ENCODE results near the gene TMEM39B.

Gene TMEM39B

DNA sequence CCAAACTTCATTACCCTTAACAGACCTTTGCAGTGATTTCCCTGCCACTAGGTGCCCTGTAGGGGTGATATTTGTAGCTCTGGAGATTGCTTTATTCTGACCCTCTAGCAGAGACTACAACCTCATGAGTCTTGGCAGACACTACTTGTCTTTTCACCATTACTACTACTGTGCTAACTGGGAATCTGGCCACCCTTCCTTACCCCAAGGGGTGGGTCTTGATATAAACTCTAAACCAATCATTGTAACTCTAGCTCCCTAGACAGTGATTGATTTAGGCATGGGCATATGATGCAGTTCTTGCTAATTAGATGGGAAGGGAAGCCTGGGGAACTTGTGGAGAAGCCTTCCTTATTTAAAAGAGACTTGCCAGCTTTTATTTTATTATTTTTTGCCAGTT is 39.0 kb downstream of the TMEM39B start:
- TF ChIP-seq CEBPB (IDR thresholded peaks at IDR 0.05) = no peak
- no peak for TF ChIP-seq CREB1 (IDR thresholded peaks at IDR 0.05; ENCODE audit: low read depth)
- TF ChIP-seq EGR1 (IDR thresholded peaks at IDR 0.05) = no peak
- no peak for TF ChIP-seq TAF1 (IDR thresholded peaks at IDR 0.05; ENCODE audit: low read depth)
- no peak for TF ChIP-seq NFIC (IDR thresholded peaks at IDR 0.05)
- no peak for TF ChIP-seq TEAD4 (IDR thresholded peaks at IDR 0.05)
- no peak for TF ChIP-seq TCF12 (IDR thresholded peaks at IDR 0.05; ENCODE audit: low read depth)
- no peak for TF ChIP-seq FOXM1 (IDR thresholded peaks at IDR 0.05; ENCODE audit: borderline replicate concordance, low read depth)
- TF ChIP-seq RAD21 (IDR thresholded peaks at IDR 0.05; ENCODE audit: low read depth) = no peak
- no peak for TF ChIP-seq YY1 (IDR thresholded peaks at IDR 0.05; ENCODE audit: low read depth)
- TF ChIP-seq EP300 (IDR thresholded peaks at IDR 0.05; ENCODE audit: borderline replicate concordance) = no peak
- TF ChIP-seq, protein P1, sequence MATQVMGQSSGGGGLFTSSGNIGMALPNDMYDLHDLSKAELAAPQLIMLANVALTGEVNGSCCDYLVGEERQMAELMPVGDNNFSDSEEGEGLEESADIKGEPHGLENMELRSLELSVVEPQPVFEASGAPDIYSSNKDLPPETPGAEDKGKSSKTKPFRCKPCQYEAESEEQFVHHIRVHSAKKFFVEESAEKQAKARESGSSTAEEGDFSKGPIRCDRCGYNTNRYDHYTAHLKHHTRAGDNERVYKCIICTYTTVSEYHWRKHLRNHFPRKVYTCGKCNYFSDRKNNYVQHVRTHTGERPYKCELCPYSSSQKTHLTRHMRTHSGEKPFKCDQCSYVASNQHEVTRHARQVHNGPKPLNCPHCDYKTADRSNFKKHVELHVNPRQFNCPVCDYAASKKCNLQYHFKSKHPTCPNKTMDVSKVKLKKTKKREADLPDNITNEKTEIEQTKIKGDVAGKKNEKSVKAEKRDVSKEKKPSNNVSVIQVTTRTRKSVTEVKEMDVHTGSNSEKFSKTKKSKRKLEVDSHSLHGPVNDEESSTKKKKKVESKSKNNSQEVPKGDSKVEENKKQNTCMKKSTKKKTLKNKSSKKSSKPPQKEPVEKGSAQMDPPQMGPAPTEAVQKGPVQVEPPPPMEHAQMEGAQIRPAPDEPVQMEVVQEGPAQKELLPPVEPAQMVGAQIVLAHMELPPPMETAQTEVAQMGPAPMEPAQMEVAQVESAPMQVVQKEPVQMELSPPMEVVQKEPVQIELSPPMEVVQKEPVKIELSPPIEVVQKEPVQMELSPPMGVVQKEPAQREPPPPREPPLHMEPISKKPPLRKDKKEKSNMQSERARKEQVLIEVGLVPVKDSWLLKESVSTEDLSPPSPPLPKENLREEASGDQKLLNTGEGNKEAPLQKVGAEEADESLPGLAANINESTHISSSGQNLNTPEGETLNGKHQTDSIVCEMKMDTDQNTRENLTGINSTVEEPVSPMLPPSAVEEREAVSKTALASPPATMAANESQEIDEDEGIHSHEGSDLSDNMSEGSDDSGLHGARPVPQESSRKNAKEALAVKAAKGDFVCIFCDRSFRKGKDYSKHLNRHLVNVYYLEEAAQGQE (IDR thresholded peaks at IDR 0.05; ENCODE audit: low read depth) = no peak

DNA sequence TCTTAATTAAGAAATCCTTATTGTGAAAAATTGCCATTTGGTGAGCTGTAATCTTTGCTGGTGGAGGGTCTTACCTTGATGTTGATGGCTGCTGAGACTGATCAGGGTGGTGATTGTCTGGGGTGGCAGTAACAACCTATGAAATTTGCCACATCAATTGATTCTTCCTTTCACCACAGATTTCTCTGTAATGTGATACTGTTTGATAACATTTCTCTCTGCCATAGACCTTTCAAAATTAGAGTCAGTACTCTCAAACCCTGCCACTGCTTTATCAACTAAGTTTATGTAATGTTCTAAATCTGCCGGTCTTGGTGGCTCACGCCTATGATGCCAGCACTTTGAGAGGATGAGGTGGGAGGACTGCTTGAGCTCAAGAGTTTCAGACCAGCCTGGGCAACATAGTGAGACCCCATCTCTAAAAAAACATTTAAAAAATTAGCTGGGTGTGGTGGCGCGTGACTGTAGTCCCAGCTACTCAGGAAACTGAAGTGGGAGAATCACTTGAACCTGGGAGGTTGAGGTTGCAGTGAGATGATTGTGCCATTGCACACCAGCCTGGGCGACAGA is 40.2 kb downstream of the TMEM39B start:
- no peak for TF ChIP-seq NFIC (IDR thresholded peaks at IDR 0.05)
- TF ChIP-seq, protein P2, sequence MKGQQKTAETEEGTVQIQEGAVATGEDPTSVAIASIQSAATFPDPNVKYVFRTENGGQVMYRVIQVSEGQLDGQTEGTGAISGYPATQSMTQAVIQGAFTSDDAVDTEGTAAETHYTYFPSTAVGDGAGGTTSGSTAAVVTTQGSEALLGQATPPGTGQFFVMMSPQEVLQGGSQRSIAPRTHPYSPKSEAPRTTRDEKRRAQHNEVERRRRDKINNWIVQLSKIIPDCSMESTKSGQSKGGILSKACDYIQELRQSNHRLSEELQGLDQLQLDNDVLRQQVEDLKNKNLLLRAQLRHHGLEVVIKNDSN (IDR thresholded peaks at IDR 0.05) = no peak
- no peak for TF ChIP-seq EGR1 (IDR thresholded peaks at IDR 0.05)
- TF ChIP-seq TCF12 (IDR thresholded peaks at IDR 0.05; ENCODE audit: low read depth) = no peak
- no peak for TF ChIP-seq TAF1 (IDR thresholded peaks at IDR 0.05; ENCODE audit: low read depth)
- TF ChIP-seq ZBTB7A (IDR thresholded peaks at IDR 0.05; ENCODE audit: low read depth) = no peak
- no peak for TF ChIP-seq YY1 (IDR thresholded peaks at IDR 0.05; ENCODE audit: low read depth)
- TF ChIP-seq, protein P3, sequence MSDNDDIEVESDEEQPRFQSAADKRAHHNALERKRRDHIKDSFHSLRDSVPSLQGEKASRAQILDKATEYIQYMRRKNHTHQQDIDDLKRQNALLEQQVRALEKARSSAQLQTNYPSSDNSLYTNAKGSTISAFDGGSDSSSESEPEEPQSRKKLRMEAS (IDR thresholded peaks at IDR 0.05) = no peak
- no peak for TF ChIP-seq TEAD4 (IDR thresholded peaks at IDR 0.05)
- TF ChIP-seq, protein P1 (IDR thresholded peaks at IDR 0.05; ENCODE audit: low read depth) = no peak
- no peak for TF ChIP-seq CEBPB (IDR thresholded peaks at IDR 0.05)
- no peak for TF ChIP-seq FOXM1 (IDR thresholded peaks at IDR 0.05; ENCODE audit: borderline replicate concordance, low read depth)
- TF ChIP-seq EP300 (IDR thresholded peaks at IDR 0.05; ENCODE audit: borderline replicate concordance) = no peak

DNA sequence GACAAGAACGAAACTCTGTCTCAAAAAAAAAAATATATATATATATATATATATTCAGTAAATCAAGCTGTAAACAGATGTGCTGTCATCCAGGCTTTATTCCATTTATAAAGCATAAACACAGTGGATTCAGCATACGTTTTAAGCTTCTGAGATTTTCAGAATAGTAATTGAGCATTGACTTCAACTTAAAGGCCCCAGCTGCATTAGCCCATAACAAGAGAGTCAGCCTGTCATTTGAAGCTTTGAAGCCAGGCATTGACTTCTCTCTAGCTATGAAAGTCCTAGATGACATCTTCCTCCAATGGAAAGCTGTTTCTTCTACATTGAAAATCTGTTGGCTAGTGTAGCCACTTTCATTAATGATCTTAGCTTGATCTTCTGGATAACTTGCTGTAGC is 41.7 kb downstream of the TMEM39B start:
- no peak for TF ChIP-seq YY1 (IDR thresholded peaks at IDR 0.05; ENCODE audit: low read depth)
- TF ChIP-seq FOXM1 (IDR thresholded peaks at IDR 0.05; ENCODE audit: borderline replicate concordance, low read depth) = no peak
- TF ChIP-seq TEAD4 (IDR thresholded peaks at IDR 0.05) = no peak
- TF ChIP-seq, protein P3 (IDR thresholded peaks at IDR 0.05) = no peak
- no peak for TF ChIP-seq EGR1 (IDR thresholded peaks at IDR 0.05)
- no peak for TF ChIP-seq CREB1 (IDR thresholded peaks at IDR 0.05; ENCODE audit: low read depth)
- TF ChIP-seq EP300 (IDR thresholded peaks at IDR 0.05; ENCODE audit: borderline replicate concordance) = no peak
- no peak for TF ChIP-seq ZBTB7A (IDR thresholded peaks at IDR 0.05; ENCODE audit: low read depth)
- no peak for TF ChIP-seq TAF1 (IDR thresholded peaks at IDR 0.05; ENCODE audit: low read depth)
- no peak for TF ChIP-seq RAD21 (IDR thresholded peaks at IDR 0.05; ENCODE audit: low read depth)
- no peak for TF ChIP-seq CEBPB (IDR thresholded peaks at IDR 0.05)
- no peak for TF ChIP-seq TCF12 (IDR thresholded peaks at IDR 0.05; ENCODE audit: low read depth)
- TF ChIP-seq, protein P2 (IDR thresholded peaks at IDR 0.05) = no peak
- TF ChIP-seq, protein P1 (IDR thresholded peaks at IDR 0.05; ENCODE audit: low read depth) = no peak
- TF ChIP-seq NFIC (IDR thresholded peaks at IDR 0.05) = no peak

DNA sequence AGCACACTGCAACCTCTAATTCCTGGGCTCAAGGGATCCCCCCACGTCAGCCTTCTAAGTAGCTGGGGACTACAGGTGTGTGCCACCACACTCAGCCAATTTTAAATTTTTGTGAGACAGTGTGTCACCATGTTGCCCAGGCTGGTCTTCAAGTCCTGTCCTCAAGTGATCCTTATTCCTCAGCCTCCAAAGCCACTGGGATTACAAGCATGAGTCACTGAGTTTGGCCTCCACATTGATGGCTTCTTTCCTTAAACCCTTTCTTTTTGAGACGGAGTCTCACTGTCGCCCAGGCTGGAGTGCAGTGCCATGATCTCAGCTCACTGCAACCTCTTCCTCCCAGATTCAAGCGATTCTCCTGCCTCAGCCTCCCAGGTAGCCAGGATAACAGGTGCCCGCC is 42.8 kb downstream of the TMEM39B start:
- TF ChIP-seq, protein P1 (IDR thresholded peaks at IDR 0.05; ENCODE audit: low read depth) = no peak
- TF ChIP-seq RAD21 (IDR thresholded peaks at IDR 0.05; ENCODE audit: low read depth) (no peak), YY1 (IDR thresholded peaks at IDR 0.05; ENCODE audit: low read depth) (no peak), FOXM1 (IDR thresholded peaks at IDR 0.05; ENCODE audit: borderline replicate concordance, low read depth) (no peak), NFIC (IDR thresholded peaks at IDR 0.05) (no peak)

Data from Ishikawa (cell line).